ENCODE measurements around the gene SPDYE1.
"Not testable (repeated sequence)": the region's sequence is repeated elsewhere in the genome, so short reads cannot be mapped to it uniquely, and the experiment has no call there.

SPDYE1 gene

DNA sequence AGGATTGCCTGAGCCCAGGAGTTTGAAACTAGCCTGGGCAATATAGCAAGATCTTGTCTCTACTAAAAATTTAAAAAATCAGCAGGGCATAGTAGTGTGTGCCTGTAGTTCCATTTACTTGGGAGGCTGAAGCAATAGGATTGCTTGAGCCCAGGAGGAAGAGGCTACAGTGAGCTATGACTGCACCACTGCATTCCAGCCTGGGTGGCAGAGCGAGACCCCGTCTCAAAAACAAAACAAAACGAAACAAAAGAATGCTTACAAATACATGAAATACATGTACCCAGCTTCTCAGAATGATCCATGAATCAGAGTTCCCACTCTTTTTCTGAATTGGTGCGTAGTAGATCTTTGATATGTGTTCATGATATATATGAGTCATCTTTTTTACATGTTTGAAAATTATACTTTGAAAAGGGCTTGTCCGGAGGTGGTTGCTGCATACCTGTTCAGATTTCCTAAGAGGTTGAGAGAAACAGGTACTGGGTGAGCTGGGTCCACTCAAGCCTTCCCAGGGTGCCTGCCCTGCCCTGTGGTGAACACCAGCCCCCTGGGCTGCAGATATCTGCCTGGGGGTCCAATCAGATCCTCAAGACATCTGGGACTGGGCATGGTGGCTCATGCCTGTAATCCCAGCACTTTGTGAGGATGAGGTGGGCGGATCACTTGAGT lies 25.2 kb downstream of the SPDYE1 start:
- H3K27ac ChIP-seq; H3K36me3 ChIP-seq (replicated peaks); in situ Hi-C loops (cut with HindIII; ENCODE audit: low pct_ligation_motif_present, low sequenced_read_pairs); DNase-seq; H3K4me3 ChIP-seq (ENCODE audit: low read depth, low read length); H3K27me3 ChIP-seq (replicated peaks): not testable (repeated sequence)

- H3K27ac ChIP-seq; DNase-seq; H3K36me3 ChIP-seq (replicated peaks); in situ Hi-C loops (cut with HindIII; ENCODE audit: low pct_ligation_motif_present, low sequenced_read_pairs); H3K4me3 ChIP-seq (ENCODE audit: low read depth, low read length); H3K27me3 ChIP-seq (replicated peaks): not testable (repeated sequence)
Observed at GRCh38 chr7:44029433-44029832, 31.7 kb downstream of the SPDYE1 start.

GRCh38 chr7:44030029-44030428 lies 32.3 kb downstream of the SPDYE1 start:
- H3K4me3 ChIP-seq (ENCODE audit: low read depth, low read length); H3K27ac ChIP-seq; in situ Hi-C loops (cut with HindIII; ENCODE audit: low pct_ligation_motif_present, low sequenced_read_pairs); H3K36me3 ChIP-seq (replicated peaks); H3K27me3 ChIP-seq (replicated peaks); DNase-seq: not testable (repeated sequence)

DNA sequence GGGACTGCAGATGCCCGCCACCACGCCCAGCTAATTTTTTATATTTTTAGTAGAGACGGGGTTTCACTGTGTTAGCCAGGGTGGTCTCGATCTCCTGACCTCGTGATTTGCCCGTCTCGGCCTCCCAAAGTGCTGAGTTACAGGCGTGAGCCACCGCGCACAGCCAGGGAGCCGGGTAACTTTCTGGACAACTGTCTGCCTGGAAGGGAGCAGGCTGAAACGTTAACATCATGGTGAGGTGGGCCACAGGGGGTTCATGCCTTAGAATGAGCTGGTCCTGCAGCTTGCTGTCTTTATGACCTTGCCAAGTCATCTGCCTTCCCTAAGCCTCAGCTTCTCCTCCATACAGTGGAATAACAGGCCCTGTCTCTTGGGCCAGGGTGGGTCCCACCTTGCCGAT lies 33.6 kb downstream of the SPDYE1 start:
- H3K4me3 ChIP-seq (ENCODE audit: low read depth, low read length); DNase-seq; H3K36me3 ChIP-seq (replicated peaks); in situ Hi-C loops (cut with HindIII; ENCODE audit: low pct_ligation_motif_present, low sequenced_read_pairs); H3K27me3 ChIP-seq (replicated peaks); H3K27ac ChIP-seq: not testable (repeated sequence)

- H3K4me3 ChIP-seq (ENCODE audit: low read depth, low read length); in situ Hi-C loops (cut with HindIII; ENCODE audit: low pct_ligation_motif_present, low sequenced_read_pairs): not testable (repeated sequence)
Observed at GRCh38 chr7:44032031-44032430, 34.3 kb downstream of the SPDYE1 start.

DNA sequence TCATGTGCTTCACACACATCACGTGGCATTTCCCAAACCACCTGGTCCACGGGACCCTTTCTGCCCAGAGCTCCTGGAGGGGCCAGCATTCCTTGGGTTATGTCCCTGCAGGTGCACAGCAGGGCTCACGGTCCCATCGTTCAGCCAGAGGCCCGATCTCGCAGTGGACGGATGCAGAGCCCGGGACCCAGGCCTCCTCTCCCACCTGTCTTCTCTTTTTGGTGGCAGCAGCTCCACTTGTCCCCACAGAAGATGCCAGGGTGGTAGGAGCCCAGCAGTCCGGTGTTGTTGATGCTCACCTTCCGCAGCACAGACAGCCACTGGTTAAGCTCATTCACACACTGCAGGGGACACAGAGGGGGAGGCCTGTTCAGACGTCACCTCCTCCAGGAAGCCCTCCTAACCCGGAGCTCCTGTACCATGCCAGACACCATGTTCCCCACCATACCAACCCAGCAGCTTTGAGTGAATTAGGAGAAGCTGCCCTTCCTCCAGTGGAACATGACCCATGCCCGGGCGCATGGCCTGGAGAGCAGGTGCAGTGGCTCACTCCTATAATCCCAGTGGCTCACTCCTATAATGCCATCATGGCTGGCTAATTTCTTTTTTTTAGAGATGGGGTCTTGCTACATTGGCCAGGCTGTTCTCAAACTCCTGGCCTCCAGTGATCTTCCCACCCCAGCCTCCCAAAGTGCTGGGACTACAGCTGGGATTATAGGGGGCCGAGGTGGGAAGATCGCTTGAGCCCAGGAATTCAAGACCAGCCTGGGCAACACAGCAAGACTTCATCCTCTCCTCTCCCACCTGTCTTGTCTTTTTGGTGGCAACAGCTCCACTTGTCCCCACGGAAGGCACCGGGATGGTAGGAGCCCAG lies 36.5 kb downstream of the SPDYE1 start:
- DNase-seq; H3K36me3 ChIP-seq (replicated peaks); H3K4me3 ChIP-seq (ENCODE audit: low read depth, low read length); H3K27me3 ChIP-seq (replicated peaks); in situ Hi-C loops (cut with HindIII; ENCODE audit: low pct_ligation_motif_present, low sequenced_read_pairs); H3K27ac ChIP-seq: not testable (repeated sequence)

More at GRCh38 chr7:44032031-44032430, 34.3 kb downstream of the SPDYE1 start:
- DNase-seq; H3K27ac ChIP-seq; H3K27me3 ChIP-seq (replicated peaks); H3K36me3 ChIP-seq (replicated peaks): not testable (repeated sequence)

- H3K27ac ChIP-seq; H3K36me3 ChIP-seq (replicated peaks); H3K27me3 ChIP-seq (replicated peaks); H3K4me3 ChIP-seq (ENCODE audit: low read depth, low read length); in situ Hi-C loops (cut with HindIII; ENCODE audit: low pct_ligation_motif_present, low sequenced_read_pairs): not testable (repeated sequence)
- peak; percentile 29 for DNase-seq
Observed at GRCh38 chr7:44036364-44036763, 38.7 kb downstream of the SPDYE1 start.

DNA sequence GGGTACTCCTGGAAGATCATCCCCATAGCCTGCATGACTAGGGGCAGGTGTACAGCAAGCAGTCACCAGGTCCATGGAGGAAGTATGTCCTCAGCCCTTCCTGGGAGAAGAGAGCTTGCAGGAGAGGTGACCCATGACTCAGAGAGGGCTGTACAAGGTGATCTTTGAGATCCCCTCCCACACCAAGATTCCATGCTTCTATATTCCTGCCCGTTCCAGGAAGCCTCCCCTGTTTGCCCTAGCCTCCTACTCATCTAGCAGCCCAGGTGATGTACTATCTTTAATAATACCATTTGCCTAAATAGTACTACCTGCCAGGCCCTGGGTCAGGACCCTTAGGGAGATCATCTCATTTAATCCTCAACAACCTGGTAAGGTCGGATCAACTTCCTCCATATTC lies 40.3 kb downstream of the SPDYE1 start:
- in situ Hi-C loops (cut with HindIII; ENCODE audit: low pct_ligation_motif_present, low sequenced_read_pairs); H3K27ac ChIP-seq; H3K4me3 ChIP-seq (ENCODE audit: low read depth, low read length); DNase-seq; H3K36me3 ChIP-seq (replicated peaks); H3K27me3 ChIP-seq (replicated peaks): not testable (repeated sequence)

DNA sequence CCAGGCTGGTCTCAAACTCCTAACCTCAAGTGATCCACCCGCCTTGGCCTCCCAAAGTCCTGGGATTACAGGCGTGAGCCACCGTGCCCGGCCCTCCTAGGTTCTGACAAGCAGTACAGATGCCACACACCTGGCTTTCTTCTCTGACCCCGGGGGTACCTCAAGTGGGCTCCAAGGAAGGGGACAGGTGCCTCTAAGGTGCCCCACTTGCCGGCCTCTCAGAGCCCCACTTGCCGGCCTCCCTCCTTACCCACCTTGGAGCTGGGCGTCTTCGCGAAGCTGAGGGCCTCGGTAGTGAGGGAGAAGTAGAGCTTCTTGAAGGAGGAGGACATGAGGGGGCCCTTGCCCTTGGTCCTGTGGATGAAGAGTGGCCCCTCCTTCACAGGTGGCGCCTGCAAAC lies 40.9 kb downstream of the SPDYE1 start:
- DNase-seq; H3K4me3 ChIP-seq (ENCODE audit: low read depth, low read length); H3K27me3 ChIP-seq (replicated peaks); H3K36me3 ChIP-seq (replicated peaks); in situ Hi-C loops (cut with HindIII; ENCODE audit: low pct_ligation_motif_present, low sequenced_read_pairs); H3K27ac ChIP-seq: not testable (repeated sequence)

DNA sequence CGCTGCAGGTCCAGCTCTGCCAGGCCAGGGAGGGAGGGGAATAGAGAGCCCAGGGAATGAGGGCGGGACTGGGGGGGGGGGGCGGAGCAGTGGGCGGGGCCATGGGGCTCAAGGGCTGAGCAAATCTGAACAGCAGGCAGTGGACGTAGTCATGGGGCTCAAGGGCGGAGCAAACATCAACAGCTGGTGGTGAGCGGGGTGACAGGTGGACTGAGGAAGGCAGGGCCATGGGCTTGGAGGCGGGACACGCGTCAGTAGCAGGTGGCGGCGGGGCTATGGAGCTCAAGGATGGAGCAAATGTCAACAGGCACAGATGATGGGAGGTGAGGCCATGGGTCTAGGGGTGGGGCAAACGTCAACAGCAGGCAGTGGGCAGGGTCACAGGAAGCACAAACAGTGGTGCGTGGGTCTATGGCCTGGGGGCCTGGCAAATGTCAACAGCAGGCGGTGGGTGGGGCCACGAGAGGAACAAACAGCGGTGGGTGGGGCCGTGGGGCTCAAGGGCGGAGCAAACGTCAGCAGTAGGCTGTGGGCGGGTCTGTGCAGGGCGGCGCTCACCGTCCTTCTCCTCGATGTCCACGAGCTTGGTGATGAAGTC lies 41.4 kb downstream of the SPDYE1 start:
- in situ Hi-C loops (cut with HindIII; ENCODE audit: low pct_ligation_motif_present, low sequenced_read_pairs); H3K27me3 ChIP-seq (replicated peaks); H3K27ac ChIP-seq; H3K36me3 ChIP-seq (replicated peaks): not testable (repeated sequence)
- peak overlapping the region; percentile 34 for H3K4me3 ChIP-seq (ENCODE audit: low read depth, low read length)
- DNase-seq, result peak; percentile 57

DNA sequence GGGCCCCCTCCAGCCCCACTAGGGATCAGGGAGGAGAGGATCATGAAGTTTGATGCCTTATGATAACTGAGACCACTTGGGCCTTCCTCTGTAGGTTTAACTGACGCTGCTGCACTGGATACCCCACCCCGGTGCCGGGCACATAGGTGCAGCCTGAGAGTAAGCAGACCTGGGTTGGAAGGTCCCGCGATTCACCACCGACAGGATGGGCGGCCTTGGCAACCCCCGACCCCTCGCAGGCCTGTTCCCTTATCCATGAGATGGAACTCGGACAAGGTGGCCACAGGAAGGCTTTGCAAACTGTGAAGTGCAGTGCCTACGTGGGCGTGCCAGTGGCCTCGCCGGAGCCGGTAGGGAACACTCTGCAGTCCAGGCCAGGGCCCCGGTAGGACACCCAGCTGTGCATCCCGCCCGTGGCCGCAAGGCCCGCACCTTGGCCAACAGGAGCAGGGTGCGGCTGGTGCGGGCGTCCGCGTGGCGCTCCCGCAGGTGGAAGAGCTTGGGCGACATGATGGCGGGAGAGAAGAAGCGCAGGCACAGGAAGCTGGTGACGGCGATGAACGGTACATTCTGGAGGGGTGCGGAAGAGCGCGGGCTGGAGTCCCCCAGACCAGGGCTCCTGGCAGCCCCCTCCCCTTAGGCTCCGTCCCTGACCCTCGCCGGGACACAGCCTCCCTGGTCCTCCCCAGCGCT lies 42.2 kb downstream of the SPDYE1 start:
- H3K36me3 ChIP-seq (replicated peaks); H3K27ac ChIP-seq; H3K27me3 ChIP-seq (replicated peaks); H3K4me3 ChIP-seq (ENCODE audit: low read depth, low read length); in situ Hi-C loops (cut with HindIII; ENCODE audit: low pct_ligation_motif_present, low sequenced_read_pairs); DNase-seq: not testable (repeated sequence)

- H3K27me3 ChIP-seq (replicated peaks); H3K36me3 ChIP-seq (replicated peaks); in situ Hi-C loops (cut with HindIII; ENCODE audit: low pct_ligation_motif_present, low sequenced_read_pairs); DNase-seq; H3K27ac ChIP-seq: not testable (repeated sequence)
- H3K4me3 ChIP-seq (ENCODE audit: low read depth, low read length), result peak overlapping the region; percentile 30
Observed at GRCh38 chr7:44040493-44040891, 42.8 kb downstream of the SPDYE1 start.
